IPS DF 4.7 (cell line): Measurements from ENCODE around the gene SPTSSB.

Experiments used
- DNase-seq: peaks from one replicate; pipeline ENCODE4 v3.0.0-alpha.2; 2013; ENCODE audit warnings: low spot score; ENCODE audit errors: extremely low read depth

The SPTSSB gene, protein sequence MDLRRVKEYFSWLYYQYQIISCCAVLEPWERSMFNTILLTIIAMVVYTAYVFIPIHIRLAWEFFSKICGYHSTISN

GRCh38 chr3:161371441-161372320 lies at the start of gene SPTSSB:
SPTSSB (minus strand) TSS chr3:161371517; CDS start chr3:161346323, 25,194 bp downstream.
- DNase-seq, result no peak

DNA sequence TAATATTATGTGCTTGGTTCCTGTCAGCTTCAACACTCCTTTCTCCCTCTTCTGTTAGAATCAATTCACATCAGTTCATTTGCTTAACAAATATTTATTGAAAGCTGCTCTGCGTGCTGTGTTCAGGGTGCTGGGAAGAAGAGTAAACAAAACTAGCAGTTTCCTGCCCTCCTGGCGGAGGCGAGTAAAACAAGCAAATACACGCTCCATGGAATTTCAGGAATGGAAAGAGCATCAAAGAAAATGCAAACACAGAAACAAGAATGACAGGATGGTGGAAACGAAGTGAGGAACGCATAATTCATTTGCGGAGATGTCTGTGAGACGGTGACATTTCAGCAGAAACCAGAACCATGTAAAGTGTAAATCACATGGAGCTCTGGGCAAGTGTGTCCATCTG lies 49.4 kb upstream of the SPTSSB start:
- peak; percentile 58 for DNase-seq

DNA sequence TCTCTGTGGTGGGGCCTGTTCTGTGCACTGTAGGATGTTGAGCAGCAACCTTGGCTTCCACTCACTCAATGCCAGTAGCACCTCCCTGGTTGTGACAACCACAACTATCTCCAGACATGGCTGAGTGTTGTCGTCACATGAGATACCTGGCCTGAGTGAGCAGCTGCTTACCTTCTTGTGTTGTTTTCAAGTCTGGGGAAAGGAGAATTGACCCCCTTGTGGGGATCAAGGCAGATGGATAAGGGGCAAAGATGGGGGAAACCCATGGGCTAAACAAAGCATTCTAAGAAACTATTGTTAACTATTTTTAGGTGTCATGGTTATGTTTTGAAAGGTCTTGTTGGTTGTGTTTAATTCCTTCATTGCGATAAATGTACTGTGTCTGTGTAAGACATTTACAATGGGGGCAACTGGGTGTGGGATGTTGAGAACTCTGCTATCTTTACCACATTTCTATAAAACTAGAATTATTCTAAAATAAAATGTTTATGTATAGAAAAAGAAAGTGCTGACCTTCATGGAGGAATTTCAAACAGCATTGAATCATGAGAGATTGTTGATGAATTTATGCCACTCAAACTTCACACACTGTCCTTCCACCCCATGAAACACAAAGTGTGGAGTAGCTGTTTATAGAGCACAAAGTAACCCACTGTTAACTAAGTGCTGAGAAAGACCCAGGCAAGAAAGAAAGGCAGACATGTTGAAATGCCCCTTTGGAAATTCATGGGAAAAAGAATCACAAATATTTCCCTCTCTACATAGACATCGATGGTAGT lies 48.4 kb upstream of the SPTSSB start:
- DNase-seq, result no peak

GRCh38 chr3:161415506-161416231 lies 44.4 kb upstream of the SPTSSB start:
- DNase-seq, result no peak

- no peak for DNase-seq
Measured at GRCh38 chr3:161414907-161415306, 43.6 kb upstream of the SPTSSB start.

DNA sequence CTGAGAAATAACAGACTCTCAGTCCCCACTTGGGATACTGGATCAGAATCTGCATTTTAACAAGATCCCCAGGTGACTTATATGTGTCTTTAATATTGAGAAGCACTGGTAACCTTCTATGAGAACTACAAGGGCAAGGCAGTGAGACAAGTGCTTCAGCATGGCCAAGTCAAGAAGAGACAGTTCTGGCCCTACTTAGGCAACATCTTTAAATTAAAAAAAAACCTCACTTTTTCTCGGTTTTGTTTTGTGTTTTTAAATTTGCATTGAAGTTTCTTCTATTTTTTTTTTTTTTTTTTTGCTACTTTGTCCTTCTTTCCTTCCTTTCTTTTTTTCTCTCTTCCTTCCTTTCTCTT lies 42.5 kb upstream of the SPTSSB start:
- no peak for DNase-seq

GRCh38 chr3:161413127-161413854 lies 42.0 kb upstream of the SPTSSB start:
- DNase-seq, result no peak

GRCh38 chr3:161412123-161412522 lies 40.8 kb upstream of the SPTSSB start:
- DNase-seq, result no peak

DNA sequence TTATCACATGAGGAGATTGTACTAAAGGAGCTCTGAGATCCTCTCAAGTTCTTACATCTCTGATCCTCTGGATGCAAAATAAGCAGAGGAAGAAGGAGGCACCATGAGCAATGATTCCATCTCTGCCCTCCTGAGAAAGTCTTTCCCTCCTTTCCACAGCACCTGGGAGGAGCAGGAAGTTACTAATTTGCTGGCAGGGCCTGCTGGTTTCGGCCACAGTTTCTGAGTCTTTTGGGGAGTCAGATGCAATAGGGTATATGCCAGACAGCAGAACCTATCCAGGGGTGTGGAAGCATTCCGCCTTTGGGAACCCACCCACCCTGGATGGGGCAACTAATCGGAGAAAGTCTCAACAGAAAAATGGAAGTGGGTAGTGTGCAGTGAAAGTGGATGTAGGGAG lies 38.5 kb upstream of the SPTSSB start:
- no peak for DNase-seq

DNA sequence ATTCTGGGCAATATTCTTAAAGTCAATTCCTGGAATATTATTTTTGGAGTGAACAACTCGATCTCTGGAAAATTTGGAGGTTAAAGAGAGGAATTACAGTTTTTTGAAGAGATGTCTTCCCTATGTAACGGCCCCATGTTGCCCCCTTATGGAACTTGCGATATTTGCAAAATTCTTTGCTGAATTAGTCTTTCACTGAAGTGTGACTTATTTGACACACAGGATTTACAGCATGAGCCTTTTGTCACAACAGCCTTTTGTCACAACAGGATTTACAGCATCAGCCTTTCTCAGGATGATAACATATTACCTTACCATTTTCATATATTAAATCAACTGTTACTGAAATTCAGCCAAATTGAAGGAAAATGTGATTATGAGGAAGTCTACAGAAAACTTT lies 37.8 kb upstream of the SPTSSB start:
- DNase-seq, result no peak

- no peak for DNase-seq
Measured at GRCh38 chr3:161406594-161407555, 35.6 kb upstream of the SPTSSB start.

GRCh38 chr3:161405836-161406235 lies 34.5 kb upstream of the SPTSSB start:
- DNase-seq, result no peak

GRCh38 chr3:161405087-161405486 lies 33.8 kb upstream of the SPTSSB start:
- DNase-seq, result no peak

DNA sequence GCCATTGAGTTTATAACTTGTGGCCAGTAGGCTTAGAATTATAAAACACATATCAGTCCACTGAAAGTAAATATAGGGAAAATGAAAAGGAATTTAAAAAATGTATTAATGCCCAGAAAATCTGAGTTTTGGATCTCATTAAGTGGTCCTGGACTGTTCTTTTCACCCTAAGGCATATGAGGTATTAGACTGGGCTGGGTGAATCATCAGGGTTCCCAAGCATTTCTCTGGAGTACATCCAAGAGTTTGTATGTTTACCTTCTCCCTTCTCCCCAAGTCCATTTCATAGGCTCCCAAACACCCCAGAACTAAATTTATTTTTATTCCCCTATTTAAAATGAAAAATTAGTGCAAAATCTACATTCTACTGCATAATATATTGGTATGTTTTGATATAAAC lies 31.9 kb upstream of the SPTSSB start:
- DNase-seq, result no peak

DNA sequence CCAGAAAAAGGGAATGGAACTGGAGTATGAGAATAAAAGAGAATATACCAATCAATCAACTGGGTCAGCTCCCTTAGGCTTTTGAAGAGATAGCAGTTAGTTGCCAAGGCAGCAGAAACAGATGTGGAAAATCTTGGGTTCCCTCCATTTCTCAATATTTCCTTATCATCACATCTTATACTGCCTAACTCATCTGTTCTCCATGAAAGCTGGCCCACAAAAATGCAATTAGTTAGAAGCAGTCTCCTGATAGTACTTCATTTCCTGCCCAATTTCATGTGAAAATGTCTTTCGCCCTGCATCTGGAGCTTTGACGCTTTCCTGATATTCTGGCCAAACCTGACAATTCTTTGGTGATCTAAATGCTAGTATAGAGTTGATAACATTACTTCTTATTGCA lies 30.1 kb upstream of the SPTSSB start:
- no peak for DNase-seq

GRCh38 chr3:161400650-161401049 lies 29.3 kb upstream of the SPTSSB start:
- DNase-seq, result no peak

GRCh38 chr3:161395115-161396012 lies 24.0 kb upstream of the SPTSSB start:
- DNase-seq, result no peak

GRCh38 chr3:161393803-161394202 lies 22.5 kb upstream of the SPTSSB start:
- DNase-seq, result no peak

DNA sequence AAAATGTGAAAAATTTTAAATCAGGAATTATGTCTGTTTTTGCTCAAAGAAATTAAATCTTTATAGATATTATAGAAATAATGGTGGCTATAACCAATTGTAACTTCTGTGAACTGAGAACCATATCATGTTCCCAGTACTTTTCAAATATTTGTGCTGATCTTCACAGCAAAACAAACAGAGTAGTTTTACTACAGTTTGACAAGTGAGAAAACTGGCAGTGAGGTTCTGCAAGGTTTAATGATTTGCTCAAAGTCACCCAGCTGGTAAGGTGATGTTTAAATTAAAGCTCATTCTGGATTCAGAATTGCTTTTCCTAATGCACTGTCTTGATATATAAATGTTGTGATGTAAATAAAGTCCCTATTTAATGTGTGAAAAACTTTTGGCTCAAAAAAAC lies 22.0 kb upstream of the SPTSSB start:
- DNase-seq, result no peak
